HEK293 (cell line): ENCODE results near the gene CEBPG.

Source experiments
- CTCF ChIA-PET: fragments of 350-600 bp; formaldehyde crosslinking; extraction: SDS; loops from one replicate; lab custom pipeline; 2021; ENCODE audit warnings: antibody characterized with exemption; lab: Yijun Ruan, JAX
- POLR2A ChIA-PET: fragments of 300-600 bp; formaldehyde crosslinking; extraction: SDS; loops from one replicate; lab custom pipeline; 2020; ENCODE audit warnings: antibody characterized with exemption, inconsistent platforms; lab: Yijun Ruan, JAX
- H3K27ac ChIP-seq: fragments of 200-500 bp; sonication (Bioruptor generic); 2 replicates; pipeline ENCODE4 v1.5.1; 2014; ENCODE audit warnings: low read depth, low read length, control low read depth, inconsistent platforms; ENCODE audit errors: extremely low read depth
- H3K36me3 ChIP-seq, 2 experiments: fragments of 200-500 bp in 1 of 2; sonication (Bioruptor generic) in 1 of 2; 1 replicate in 1 of 2; 2 replicates in 1 of 2; pipeline ENCODE4 v1.5.1; 2014 to 2017; ENCODE audit warnings: inconsistent platforms in 2 of 2, low read length in 2 of 2; ENCODE audit not compliant: control insufficient read depth in 2 of 2, insufficient read depth in 1 of 2
- H3K4me1 ChIP-seq: fragments of 200-500 bp; sonication (Bioruptor generic); 2 replicates; pipeline ENCODE4 v1.5.1; 2014; ENCODE audit warnings: mild to moderate bottlenecking, low read length, inconsistent platforms; ENCODE audit not compliant: control insufficient read depth, insufficient read depth
- H3K4me3 ChIP-seq: 2 replicates; pipeline ENCODE4 v1.5.1; 2011; ENCODE audit warnings: low read depth, mild to moderate bottlenecking, control low read depth, low read length, moderate library complexity
- H3K9me3 ChIP-seq: fragments of 200-500 bp; sonication (Bioruptor generic); 2 replicates; pipeline ENCODE4 v1.5.1; 2014; ENCODE audit warnings: low read depth, low read length, inconsistent platforms; ENCODE audit not compliant: control insufficient read depth, insufficient read depth
- CTCF ChIP-seq: fragments of 450-650 bp; formaldehyde crosslinking; IDR thresholded peaks from 2 replicates; pipeline ENCODE4 v1.5.1; 2016; ENCODE audit warnings: missing biosample characterization, missing genetic modification characterization
- GLIS1 ChIP-seq: fragments of 450-650 bp; formaldehyde crosslinking; IDR thresholded peaks from 2 replicates; pipeline ENCODE4 v1.5.1; 2016; ENCODE audit warnings: missing biosample characterization, missing genetic modification characterization
- GLIS2 ChIP-seq: fragments of 450-650 bp; formaldehyde crosslinking; IDR thresholded peaks from 2 replicates; pipeline ENCODE4 v1.5.1; 2016; ENCODE audit warnings: missing biosample characterization, missing genetic modification characterization
- KLF8 ChIP-seq: fragments of 450-650 bp; formaldehyde crosslinking; IDR thresholded peaks from 2 replicates; pipeline ENCODE4 v1.5.1; 2016; ENCODE audit warnings: missing biosample characterization, missing genetic modification characterization
- SCRT2 ChIP-seq: fragments of 450-650 bp; formaldehyde crosslinking; IDR thresholded peaks from 2 replicates; pipeline ENCODE4 v1.5.1; 2016; ENCODE audit warnings: missing biosample characterization, missing genetic modification characterization
- ZBTB11 ChIP-seq: fragments of 450-650 bp; formaldehyde crosslinking; conservative IDR thresholded peaks from 2 replicates; pipeline ENCODE4 v1.5.1; 2016; ENCODE audit warnings: low read depth, missing biosample characterization, missing genetic modification characterization
- ZBTB17 ChIP-seq: fragments of 450-650 bp; formaldehyde crosslinking; IDR thresholded peaks from 2 replicates; pipeline ENCODE4 v1.5.1; 2016; ENCODE audit warnings: missing biosample characterization, missing genetic modification characterization
- ZBTB20 ChIP-seq: fragments of 450-650 bp; formaldehyde crosslinking; IDR thresholded peaks from 2 replicates; pipeline ENCODE4 v1.5.1; 2016; ENCODE audit warnings: missing biosample characterization, missing genetic modification characterization
- ZBTB8A ChIP-seq: fragments of 450-650 bp; formaldehyde crosslinking; IDR thresholded peaks from 2 replicates; pipeline ENCODE4 v1.5.1; 2016; ENCODE audit warnings: missing biosample characterization, missing genetic modification characterization
- ZFP37 ChIP-seq: fragments of 450-650 bp; formaldehyde crosslinking; IDR thresholded peaks from 2 replicates; pipeline ENCODE4 v1.5.1; 2016; ENCODE audit warnings: missing biosample characterization, missing genetic modification characterization
- ZFP69B ChIP-seq: fragments of 450-650 bp; formaldehyde crosslinking; IDR thresholded peaks from 2 replicates; pipeline ENCODE4 v1.5.1; 2016; ENCODE audit warnings: missing biosample characterization, missing genetic modification characterization
- ZIC2 ChIP-seq: fragments of 450-650 bp; formaldehyde crosslinking; IDR thresholded peaks from 2 replicates; pipeline ENCODE4 v1.5.1; 2016; ENCODE audit warnings: missing biosample characterization, missing genetic modification characterization
- ZNF112 ChIP-seq: fragments of 450-650 bp; formaldehyde crosslinking; IDR thresholded peaks from 2 replicates; pipeline ENCODE4 v1.5.0; 2017; ENCODE audit warnings: missing biosample characterization, missing genetic modification characterization
- ZNF140 ChIP-seq: fragments of 450-650 bp; formaldehyde crosslinking; IDR thresholded peaks from 2 replicates; pipeline ENCODE4 v1.5.1; 2016; ENCODE audit warnings: missing biosample characterization, missing genetic modification characterization
- ZNF24 ChIP-seq: fragments of 450-650 bp; formaldehyde crosslinking; IDR thresholded peaks from 2 replicates; pipeline ENCODE4 v1.5.1; 2016; ENCODE audit warnings: missing biosample characterization, missing genetic modification characterization
- ZNF266 ChIP-seq: fragments of 450-650 bp; formaldehyde crosslinking; IDR thresholded peaks from 2 replicates; pipeline ENCODE4 v1.5.1; 2016; ENCODE audit warnings: missing biosample characterization, missing genetic modification characterization, low read depth
- ZNF335 ChIP-seq: fragments of 450-650 bp; formaldehyde crosslinking; conservative IDR thresholded peaks from 2 replicates; pipeline ENCODE4 v1.5.1; 2016; ENCODE audit warnings: missing biosample characterization, missing genetic modification characterization
- ZNF366 ChIP-seq: fragments of 450-650 bp; formaldehyde crosslinking; conservative IDR thresholded peaks from 2 replicates; pipeline ENCODE4 v1.5.1; 2016; ENCODE audit warnings: missing biosample characterization, missing genetic modification characterization
- ZNF394 ChIP-seq: fragments of 450-650 bp; formaldehyde crosslinking; IDR thresholded peaks from 2 replicates; pipeline ENCODE4 v1.5.1; 2016; ENCODE audit warnings: missing biosample characterization, missing genetic modification characterization, mild to moderate bottlenecking, moderate library complexity, borderline replicate concordance
- ZNF423 ChIP-seq: fragments of 450-650 bp; formaldehyde crosslinking; IDR thresholded peaks from 2 replicates; pipeline ENCODE4 v1.5.1; 2016; ENCODE audit warnings: missing biosample characterization, missing genetic modification characterization
- ZNF561 ChIP-seq: fragments of 450-650 bp; IDR thresholded peaks from 2 replicates; pipeline ENCODE4 v1.5.1; 2018; ENCODE audit warnings: missing biosample characterization, missing genetic modification characterization, borderline replicate concordance
- ZNF596 ChIP-seq: fragments of 450-650 bp; IDR thresholded peaks from 2 replicates; pipeline ENCODE4 v1.5.0; 2018; ENCODE audit warnings: missing biosample characterization, mild to moderate bottlenecking, missing genetic modification characterization, moderate library complexity
- ZNF600 ChIP-seq: fragments of 450-650 bp; formaldehyde crosslinking; IDR thresholded peaks from 2 replicates; pipeline ENCODE4 v1.5.1; 2016; ENCODE audit warnings: missing biosample characterization, missing genetic modification characterization
- ZNF623 ChIP-seq: fragments of 450-650 bp; formaldehyde crosslinking; IDR thresholded peaks from 2 replicates; pipeline ENCODE4 v1.5.1; 2016; ENCODE audit warnings: missing biosample characterization, missing genetic modification characterization
- ZNF707 ChIP-seq: fragments of 450-650 bp; formaldehyde crosslinking; IDR thresholded peaks from 2 replicates; pipeline ENCODE4 v1.5.1; 2016; ENCODE audit warnings: missing biosample characterization, missing genetic modification characterization
- ZNF768 ChIP-seq: fragments of 450-650 bp; formaldehyde crosslinking; IDR thresholded peaks from 2 replicates; pipeline ENCODE4 v1.5.1; 2018; ENCODE audit warnings: missing biosample characterization, mild to moderate bottlenecking, missing genetic modification characterization
- ZNF792 ChIP-seq: fragments of 450-650 bp; formaldehyde crosslinking; IDR thresholded peaks from 2 replicates; pipeline ENCODE4 v1.5.1; 2016; ENCODE audit warnings: missing biosample characterization, missing genetic modification characterization
- TF ChIP-seq, protein P1 (sequence below): fragments of 450-650 bp; formaldehyde crosslinking; IDR thresholded peaks from 2 replicates; pipeline ENCODE4 v1.5.1; 2017; ENCODE audit warnings: missing biosample characterization, missing genetic modification characterization

The CEBPG gene

GRCh38 chr19:33370783-33371182, 2.7 kb upstream of the CEBPG start:
- CTCF ChIA-PET = interaction anchor here (0.7 to 1.7 kb wide), 7 partner anchors 11 to 635 kb away, joined by 3 to 9 read pairs (median 4); no protein-coding TSS in a partner anchor
- H3K4me1 ChIP-seq = peaks cover 16% of the 10 kb centered on the region
- POLR2A ChIA-PET = interaction anchor here (4.7 to 5.4 kb wide), 2 partner anchors 13 to 68 kb away, joined by 44 to 49 read pairs; partner anchors contain the start of gene CEBPA
- no peak overlapping the region for H3K4me3 ChIP-seq
- TF ChIP-seq ZNF707 (tag by site-specific recombination) (no peak), ZNF792 (tag by site-specific recombination) (peak; percentile 82; the same call in 1 of the 2 replicates), ZNF112 (tag by site-specific recombination) (no peak)
- no peaks in the 10 kb centered on the region; the same call in 1 of the 2 replicates for H3K9me3 ChIP-seq
- peaks cover 0 to 3% of the 10 kb centered on the region in 2 experiments; a peak in 2 of 3 replicates for H3K36me3 ChIP-seq
- H3K27ac ChIP-seq = no peak overlapping the region

- ChIA-PET CTCF (interaction anchor here (0.6 to 3.0 kb wide), 18 partner anchors 8 to 395 kb away, joined by 3 to 21 read pairs (median 4); partner anchors contain the start of gene CEBPA), POLR2A (interaction anchor here (0.6 to 5.4 kb wide), 12 partner anchors 9 to 197 kb away, joined by 3 to 49 read pairs (median 10); partner anchors contain the start of gene CEBPA)
- H3K36me3 ChIP-seq = peaks cover 6 to 10% of the 10 kb centered on the region in 2 experiments
- no peaks in the 10 kb centered on the region; the same call in 1 of the 2 replicates for H3K9me3 ChIP-seq
- peaks cover 50% of the 10 kb centered on the region for H3K4me1 ChIP-seq
- peak overlapping the region; percentile 82 for H3K4me3 ChIP-seq
- peak overlapping the region; percentile 100 for H3K27ac ChIP-seq
- peak; percentile 93 for TF ChIP-seq GLIS2
- peak; percentile 46; the same call in 1 of the 2 replicates for TF ChIP-seq ZNF366
- TF ChIP-seq SCRT2 = peak; percentile 89
- TF ChIP-seq ZNF423 (tag by site-specific recombination) = peak; percentile 90
- no peak for TF ChIP-seq ZNF768 (tag by site-specific recombination)
- peak; percentile 38 for TF ChIP-seq ZBTB20
- peak; percentile 80 for TF ChIP-seq CTCF (tag by site-specific recombination)
- 0 out of 2 replicates have a peak, but pooled peaks have one; percentile 15 for TF ChIP-seq ZBTB11
- TF ChIP-seq ZNF335 = peak; percentile 67
- no peak for TF ChIP-seq ZFP69B (tag by site-specific recombination)
- no peak for TF ChIP-seq ZNF140 (tag by site-specific recombination)
- TF ChIP-seq ZFP37 (tag by site-specific recombination) = peak; percentile 97
- peak; percentile 13; the same call in 1 of the 2 replicates for TF ChIP-seq KLF8 (tag by site-specific recombination)
- TF ChIP-seq ZNF266 (tag by site-specific recombination) = no peak
- TF ChIP-seq, protein P1, sequence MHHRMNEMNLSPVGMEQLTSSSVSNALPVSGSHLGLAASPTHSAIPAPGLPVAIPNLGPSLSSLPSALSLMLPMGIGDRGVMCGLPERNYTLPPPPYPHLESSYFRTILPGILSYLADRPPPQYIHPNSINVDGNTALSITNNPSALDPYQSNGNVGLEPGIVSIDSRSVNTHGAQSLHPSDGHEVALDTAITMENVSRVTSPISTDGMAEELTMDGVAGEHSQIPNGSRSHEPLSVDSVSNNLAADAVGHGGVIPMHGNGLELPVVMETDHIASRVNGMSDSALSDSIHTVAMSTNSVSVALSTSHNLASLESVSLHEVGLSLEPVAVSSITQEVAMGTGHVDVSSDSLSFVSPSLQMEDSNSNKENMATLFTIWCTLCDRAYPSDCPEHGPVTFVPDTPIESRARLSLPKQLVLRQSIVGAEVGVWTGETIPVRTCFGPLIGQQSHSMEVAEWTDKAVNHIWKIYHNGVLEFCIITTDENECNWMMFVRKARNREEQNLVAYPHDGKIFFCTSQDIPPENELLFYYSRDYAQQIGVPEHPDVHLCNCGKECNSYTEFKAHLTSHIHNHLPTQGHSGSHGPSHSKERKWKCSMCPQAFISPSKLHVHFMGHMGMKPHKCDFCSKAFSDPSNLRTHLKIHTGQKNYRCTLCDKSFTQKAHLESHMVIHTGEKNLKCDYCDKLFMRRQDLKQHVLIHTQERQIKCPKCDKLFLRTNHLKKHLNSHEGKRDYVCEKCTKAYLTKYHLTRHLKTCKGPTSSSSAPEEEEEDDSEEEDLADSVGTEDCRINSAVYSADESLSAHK (tag by site-specific recombination) = 0 out of 2 replicates have a peak, but pooled peaks have one; percentile 10
- peak; percentile 9; the same call in 1 of the 2 replicates for TF ChIP-seq ZNF623
- peak; percentile 35; the same call in 1 of the 2 replicates for TF ChIP-seq ZNF561 (tag by site-specific recombination)
- TF ChIP-seq ZNF394 (tag by site-specific recombination) = 0 out of 2 replicates have a peak, but pooled peaks have one; percentile 16
- peak; percentile 89 for TF ChIP-seq ZBTB8A
- TF ChIP-seq ZNF596 = no peak
- TF ChIP-seq ZNF600 (tag by site-specific recombination) = peak; percentile 85
- peak; percentile 86; the same call in 1 of the 2 replicates for TF ChIP-seq ZNF24
- peak; percentile 96 for TF ChIP-seq GLIS1
- TF ChIP-seq ZBTB17 (tag by site-specific recombination) = peak; percentile 65
- TF ChIP-seq ZIC2 = peak; percentile 94
These were observed 766 bp downstream of the CEBPG start for GRCh38 chr19:33374236-33374714.
